GM18520 (cell line): ENCODE data around the gene KCNT1.

ENCODE experiments used
- ATAC-seq: cut with Tn5 transposase; IDR thresholded peaks from one replicate; pipeline ENCODE4 v1.9.1; 2021; ENCODE audit not compliant: unreplicated experiment

The KCNT1 gene

DNA sequence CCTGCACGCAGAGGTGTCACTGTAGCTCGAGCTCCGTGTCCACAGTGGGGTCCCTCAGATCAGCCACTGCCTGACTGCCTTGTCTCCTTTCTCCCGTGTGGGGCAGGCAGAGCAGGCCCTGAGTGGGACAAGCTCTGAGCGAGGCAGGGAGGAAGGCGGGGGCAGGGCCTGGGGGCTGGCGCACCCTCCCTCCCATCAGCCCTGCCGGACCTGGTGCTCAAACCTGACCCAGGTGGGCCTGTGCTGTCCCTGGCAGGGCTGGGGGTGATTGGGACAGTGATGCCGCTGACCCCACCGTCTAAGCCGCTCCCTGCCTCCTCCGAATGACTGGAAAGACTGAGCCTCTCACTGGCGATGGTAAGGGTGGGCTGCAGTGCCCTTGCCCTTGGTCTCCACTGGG lies 60.9 kb downstream of the KCNT1 start:
- no peak for ATAC-seq

DNA sequence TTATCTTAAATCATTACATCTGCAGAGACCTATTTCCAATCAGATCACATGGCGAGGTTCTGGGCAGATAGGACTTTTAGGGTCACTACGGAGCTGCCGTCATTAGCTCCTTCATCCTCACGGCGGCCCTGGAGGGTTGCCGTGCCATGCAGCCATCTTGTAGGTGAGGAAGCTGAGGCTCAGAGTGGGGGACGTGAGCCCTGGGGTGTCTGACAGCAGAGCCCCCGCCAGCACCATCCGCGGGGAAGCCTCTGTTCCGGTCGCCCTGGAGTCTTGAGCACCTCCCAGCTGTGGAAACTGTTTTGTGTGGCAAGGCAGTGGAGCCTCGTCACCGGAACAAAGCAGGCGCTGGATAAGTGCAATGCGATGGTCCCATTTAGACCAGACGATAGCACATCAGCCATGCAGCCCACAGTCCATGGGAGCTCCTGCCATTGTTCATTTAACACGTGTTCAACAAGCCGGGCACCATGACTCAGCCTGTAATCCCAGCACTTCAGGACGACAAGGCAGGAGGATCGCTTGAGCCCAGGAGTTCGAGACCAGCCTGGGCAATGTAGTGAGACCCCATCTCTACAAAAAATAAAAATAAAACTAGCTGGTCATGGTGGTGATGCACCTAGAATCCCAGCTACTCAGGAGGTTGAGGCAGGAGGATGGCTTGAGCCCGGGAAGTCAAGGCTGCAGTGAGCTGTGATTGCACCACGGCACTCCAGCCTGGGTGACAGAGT lies 61.9 kb downstream of the KCNT1 start:
- no peak for ATAC-seq

DNA sequence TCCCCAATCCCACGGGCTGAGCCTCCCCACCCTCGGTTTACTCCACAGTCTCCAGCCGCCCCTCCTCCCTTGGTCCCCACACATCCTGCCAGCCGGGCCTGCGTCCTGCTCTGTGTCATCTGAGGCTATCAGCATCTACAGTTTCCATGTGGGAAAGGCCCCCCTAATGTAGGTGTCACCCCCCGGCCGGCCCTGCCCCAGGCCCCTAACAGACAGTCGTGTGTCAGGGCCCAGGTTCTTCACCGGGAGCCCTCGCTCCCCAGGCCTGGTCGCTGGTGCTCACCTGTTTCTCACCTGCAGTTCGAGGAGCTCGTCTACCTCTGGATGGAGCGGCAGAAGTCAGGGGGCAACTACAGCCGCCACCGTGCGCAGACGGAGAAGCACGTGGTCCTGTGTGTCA lies 62.7 kb downstream of the KCNT1 start:
- no peak for ATAC-seq

DNA sequence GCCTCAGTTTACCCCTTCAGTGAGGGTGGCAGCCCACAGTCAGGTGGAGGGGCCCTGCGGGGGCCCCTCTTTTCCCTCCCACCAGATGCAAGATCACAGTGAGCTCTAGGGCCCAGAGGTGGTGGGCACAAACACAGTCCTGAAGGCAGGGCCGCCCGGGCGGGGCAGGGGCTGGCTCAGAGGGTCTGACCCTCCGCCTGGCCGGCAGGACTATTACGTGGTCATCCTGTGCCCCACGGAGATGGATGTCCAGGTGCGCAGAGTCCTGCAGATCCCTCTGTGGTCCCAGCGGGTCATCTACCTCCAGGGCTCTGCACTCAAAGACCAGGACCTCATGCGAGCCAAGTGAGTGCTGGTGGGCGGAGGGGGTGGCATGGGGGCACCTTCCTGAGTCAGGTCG lies 63.4 kb downstream of the KCNT1 start:
- ATAC-seq: no peak

DNA sequence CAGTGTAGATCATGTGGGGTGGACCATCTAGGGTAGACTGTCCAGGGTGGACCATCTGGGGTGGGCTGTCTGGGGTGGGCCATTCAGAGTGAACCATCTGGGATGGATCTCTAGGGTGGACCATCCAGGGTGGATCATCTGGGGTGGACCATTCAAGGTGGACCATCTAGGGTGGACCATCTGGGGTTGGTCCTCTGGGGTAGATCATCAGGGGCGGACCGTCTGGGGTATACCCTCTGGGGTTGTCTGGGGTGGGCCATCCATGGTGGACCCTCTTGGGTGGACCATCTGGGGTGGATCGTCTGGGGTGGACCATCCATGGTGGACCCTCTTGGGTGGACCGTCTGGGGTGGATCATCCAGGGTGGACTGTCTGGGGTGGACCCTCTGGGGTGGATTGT lies 64.3 kb downstream of the KCNT1 start:
- no peak for ATAC-seq

DNA sequence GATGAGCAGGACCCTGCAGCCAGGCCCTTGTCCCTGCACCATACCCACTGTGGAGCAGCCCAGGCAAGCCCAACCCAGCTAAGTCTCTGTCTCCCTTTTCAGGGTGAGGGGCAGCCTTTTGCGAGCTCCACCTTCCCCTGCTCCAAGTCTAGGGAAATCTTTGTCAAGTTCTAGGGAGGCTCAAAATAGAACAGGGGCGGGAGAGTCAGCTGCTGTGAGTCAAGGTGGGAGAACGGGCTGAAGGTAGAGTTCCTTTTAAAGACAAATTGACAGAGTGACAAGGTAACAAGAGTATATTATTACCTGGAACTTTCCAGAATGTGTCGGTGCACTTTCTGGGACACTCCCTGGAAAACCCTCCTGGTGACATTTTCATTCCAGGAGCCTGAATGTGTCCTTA lies 64.7 kb downstream of the KCNT1 start:
- no peak for ATAC-seq

DNA sequence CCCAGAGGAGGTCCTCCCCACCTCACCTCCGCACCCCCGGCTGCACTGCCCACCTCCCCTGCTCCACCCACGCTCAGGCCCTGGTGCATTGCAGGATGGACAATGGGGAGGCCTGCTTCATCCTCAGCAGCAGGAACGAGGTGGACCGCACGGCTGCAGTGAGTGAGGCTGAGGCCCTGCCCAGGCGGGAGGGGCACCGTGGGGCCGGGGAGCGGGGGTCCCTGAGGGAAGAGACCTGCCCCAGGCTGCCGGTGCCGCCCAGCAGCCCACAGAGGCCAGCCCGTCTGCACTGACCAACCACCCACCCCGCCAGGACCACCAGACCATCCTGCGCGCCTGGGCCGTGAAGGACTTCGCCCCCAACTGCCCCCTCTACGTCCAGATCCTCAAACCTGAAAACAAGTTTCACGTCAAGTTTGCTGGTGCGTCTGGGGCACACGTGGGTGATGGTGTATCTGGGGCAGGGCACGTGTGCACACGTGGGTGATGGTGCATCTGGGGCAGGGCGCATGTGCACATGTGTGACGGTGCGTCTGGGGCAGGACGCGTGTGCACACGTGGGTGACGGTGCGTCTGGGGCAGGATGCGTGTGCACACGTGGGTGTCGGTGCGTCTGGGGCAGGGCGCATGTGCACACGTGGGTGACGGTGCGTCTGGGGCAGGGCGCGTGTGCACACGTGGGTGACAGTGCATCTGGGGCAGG lies 66.7 kb downstream of the KCNT1 start:
- no peak for ATAC-seq

DNA sequence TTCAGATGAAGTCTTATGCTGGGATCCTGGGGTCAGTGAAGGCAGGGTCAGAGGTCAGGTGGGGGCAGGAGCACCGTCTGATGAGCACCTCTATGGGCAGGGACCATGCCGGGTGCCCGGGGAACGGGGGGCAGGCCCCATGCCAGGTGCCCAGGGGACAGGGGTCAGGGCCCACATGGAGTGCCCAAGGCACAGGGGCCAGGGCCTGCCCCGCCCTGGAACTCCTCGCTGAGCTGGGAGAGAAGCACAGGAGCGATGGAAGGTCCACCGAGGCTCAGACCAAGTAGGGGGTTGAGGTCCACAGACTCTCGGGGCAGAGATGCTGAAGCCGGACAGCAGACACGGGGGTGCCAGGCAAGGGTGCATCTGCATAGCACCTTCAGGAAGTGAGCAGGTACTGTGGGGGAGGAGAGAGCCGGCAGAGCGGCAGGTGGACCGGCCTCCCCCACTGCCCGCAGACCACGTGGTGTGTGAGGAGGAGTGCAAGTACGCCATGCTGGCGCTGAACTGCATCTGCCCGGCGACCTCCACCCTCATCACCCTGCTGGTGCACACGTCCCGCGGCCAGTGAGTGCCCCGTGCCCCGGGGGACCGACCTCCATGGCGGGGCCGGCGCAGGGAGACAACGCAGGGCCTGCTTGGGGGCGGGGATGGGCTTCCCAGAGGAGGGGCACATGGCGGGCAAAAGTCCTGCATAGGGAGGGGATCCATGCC lies 67.7 kb downstream of the KCNT1 start:
- no peak for ATAC-seq

DNA sequence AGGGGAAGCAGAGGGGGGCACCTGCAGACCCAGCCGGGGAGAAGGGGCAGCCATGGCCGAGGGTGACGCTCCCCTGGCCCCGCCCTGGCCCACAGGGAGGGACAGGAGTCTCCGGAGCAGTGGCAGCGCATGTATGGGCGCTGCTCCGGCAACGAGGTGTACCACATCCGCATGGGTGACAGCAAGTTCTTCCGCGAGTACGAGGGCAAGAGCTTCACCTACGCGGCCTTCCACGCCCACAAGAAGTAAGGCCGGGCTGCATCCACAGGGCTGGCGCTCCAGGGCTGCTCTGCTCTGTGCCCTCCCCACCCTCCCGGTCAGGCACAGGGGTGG lies 68.2 kb downstream of the KCNT1 start:
- no peak for ATAC-seq

DNA sequence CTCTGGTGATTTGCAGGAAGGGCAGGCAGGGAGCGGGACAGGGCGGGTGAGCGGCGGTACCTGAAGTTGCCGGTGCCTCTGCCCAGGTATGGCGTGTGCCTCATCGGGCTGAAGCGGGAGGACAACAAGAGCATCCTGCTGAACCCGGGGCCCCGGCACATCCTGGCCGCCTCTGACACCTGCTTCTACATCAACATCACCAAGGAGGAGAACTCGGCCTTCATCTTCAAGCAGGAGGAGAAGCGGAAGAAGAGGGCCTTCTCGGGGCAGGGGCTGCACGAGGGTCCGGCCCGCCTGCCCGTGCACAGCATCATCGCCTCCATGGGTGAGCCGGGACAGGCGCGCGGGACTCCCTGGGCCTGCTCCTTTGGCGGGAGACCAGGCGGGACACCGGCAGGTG lies 68.8 kb downstream of the KCNT1 start:
- ATAC-seq: no peak

DNA sequence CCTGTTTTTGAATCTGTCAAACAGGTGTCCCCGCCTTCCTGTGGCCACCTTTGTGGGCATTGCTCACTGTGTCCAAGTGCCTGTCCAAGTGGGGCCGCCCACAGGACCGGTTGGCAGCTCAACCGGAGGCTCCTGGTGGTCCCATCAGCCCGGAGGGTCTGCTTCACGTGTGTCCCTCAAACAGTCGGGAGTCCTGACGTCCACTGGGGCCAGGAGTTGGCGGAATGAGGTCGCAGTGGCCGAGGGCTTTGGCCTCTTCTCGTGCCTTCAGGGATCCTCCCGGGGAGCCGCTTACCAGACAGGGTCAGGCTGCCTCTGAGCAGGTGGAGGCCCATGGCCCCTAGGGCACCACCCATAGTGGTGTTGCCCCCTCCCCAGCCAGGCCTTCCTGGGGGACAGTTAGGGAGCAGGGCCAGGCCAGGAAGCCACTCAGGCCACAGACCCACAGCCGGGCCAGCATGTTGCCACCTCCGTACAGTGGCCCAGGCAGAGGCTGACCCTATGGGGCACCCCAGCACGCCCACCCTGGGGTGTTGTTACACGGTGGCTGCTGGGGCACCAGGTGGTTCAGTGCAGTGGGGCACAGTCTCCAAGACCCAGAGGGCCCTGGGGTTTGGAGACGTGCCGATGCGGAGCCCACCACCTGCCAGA lies 69.5 kb downstream of the KCNT1 start:
- ATAC-seq: no peak

DNA sequence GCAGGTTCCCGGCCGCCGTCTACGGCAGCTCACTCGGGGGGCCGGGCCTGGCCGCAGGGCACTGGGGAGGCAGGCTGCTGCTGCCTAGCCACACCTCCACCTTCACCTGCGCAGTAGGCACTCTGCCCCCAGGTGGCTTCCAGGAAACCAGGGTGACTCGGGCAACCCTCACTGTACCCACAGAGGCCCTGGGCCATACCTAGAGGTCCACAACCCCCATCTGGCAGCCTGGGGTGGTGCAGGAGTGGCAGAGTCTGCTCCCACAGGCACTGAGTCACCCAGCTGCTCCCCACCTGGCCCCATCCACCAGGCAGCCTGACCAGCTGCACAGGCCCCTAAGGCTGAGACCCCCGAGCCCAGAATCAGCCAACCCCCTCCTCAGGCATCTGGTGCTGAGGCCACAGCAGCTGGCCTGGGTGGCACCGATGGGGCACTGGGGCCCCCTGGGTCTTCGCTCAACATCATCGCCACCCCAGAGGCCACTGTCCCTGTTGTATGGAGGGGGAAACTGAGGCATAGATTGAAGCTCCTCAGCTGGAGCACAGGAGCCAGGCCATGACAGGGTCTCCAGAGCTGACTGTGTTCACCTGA lies 70.2 kb downstream of the KCNT1 start:
- no peak for ATAC-seq

DNA sequence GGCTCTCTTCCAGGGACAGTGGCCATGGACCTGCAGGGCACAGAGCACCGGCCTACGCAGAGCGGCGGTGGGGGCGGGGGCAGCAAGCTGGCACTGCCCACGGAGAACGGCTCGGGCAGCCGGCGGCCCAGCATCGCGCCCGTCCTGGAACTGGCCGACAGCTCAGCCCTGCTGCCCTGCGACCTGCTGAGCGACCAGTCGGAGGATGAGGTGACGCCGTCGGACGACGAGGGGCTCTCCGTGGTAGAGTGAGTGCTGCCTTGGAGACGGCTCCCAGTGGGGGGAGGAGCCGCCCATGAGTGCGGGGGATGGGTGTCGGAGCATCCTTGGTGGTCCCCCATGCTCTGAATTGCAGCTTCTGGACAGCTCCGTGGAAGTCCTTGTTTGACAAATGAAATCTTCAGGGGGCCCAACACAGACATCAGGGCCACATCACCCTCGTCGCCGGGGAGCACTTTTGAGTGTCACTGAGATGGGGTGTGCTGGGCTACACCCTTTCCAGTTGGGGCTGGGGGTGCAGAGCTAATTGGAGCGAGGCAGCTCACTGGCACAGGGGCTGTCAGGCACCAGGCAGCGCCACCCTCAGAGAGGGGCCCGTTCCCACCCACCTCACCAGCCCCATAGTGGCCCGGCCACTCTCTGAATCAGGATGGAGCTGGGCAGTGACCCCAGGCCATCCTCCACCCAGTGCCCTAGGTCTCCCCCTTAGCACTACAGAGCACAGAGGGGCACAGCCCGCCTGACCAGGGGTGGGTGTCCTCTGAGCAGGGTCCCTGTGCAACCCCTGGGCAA lies 70.9 kb downstream of the KCNT1 start:
- ATAC-seq: no peak

DNA sequence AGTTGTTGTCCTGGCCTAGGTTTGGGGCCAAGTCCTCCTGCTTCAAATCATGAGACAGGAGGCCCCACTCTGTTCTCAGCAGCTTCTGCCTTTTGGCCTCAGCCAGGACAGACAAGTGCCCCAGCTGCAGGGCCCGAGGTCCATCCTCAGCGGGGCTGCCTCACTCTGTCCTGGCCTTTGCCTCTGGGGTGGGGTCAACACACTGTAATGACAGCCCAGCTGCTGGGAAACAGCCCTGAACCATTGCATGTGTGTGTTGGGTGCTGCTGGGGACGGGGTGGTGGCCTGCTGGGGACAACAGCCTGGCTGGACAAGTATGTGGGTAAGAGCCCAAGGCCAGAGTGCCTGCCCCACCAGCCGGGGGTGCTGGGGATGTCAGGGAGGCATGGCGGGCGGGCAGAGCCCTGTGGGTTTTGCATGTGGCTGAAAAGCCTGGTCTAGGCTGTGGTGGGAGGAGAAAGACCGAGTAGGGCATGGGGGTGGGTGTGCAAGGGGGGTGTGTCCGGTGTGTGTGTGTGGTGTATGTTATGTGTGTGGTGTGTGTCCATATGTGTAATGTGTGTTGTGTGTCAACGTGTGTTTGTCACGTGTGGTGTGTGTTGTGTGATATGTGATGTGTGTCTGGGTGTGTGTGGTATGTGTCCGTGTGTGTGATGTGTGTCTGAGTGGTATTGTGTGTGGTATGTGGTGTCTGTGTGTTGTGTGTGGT lies 71.7 kb downstream of the KCNT1 start:
- ATAC-seq: no peak

DNA sequence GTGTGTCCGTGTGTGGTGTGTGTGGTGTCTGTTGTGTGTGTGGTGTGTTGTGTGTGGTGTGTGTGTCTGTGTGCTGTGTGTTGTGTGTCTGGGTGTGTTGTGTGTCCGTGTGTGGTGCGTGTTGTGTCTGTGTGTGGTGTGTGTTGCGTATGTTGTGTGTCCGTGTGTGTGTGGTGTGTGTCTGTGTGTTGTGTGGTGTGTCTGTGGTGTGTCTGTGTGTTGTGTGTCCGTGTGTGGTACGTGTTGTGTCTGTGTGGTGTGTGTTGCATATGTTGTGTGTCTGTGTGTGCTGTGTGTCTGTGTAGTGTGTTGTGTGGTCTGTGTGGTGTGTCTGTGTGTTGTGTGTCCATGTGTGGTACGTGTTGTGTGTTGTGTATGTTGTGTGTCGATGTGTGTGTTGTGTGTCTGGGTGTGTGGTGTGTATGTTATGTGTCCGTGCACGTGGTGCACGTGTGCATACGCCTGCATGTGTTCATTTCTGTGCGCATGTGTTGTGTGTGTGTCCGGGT lies 72.3 kb downstream of the KCNT1 start:
- ATAC-seq: no peak

DNA sequence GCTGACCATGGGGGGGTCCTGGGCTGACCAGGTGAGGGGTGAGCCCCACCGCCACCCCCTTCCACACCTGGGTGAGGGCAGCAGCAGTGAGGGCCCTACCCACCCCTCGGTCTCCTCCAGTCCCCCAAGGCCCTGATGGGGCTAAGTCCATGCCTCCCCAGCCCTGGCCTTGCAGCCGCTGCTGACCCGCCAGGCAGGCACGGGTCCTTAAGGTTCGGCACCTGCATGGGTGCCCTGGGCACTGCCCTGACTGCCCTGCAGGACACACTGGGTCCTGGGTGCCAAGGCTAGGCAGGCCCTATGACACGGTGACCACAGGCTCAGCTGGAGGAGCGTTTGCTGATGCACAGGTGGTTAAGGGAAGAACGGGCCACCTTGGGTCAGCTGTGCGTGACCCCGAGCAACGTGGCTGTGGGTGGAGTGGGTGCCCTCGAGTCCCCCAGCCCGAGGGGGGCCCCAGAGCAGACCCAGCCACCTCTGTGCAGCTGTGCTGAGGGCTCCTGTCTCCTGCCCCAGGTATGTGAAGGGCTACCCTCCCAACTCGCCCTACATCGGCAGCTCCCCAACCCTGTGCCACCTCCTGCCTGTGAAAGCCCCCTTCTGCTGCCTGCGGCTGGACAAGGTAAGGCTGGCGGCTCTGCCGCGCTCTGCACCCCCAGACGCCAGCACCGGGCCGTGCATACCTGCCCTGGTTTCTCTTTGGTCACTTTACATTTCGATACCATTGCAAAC lies 73.0 kb downstream of the KCNT1 start:
- no peak for ATAC-seq

DNA sequence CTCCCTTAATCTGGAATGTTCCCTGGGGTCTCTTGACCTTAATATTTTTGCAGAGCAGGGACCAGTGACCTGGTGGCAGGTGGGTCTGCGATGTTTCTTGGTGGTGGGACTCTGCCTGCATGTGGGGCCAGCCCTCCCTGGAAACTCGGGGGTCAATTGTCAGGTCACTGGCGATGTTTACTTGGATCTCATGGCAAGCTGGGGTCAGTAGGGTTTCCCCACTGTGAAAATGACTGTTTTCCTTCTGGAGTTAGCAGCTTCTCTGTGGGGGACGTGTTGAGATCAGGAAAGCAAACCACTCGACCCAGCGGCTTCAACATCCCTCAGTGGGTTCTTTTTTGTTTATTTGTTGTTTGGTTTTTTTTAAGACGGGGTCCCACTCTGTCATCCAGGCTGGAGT lies 73.9 kb downstream of the KCNT1 start:
- ATAC-seq: no peak

DNA sequence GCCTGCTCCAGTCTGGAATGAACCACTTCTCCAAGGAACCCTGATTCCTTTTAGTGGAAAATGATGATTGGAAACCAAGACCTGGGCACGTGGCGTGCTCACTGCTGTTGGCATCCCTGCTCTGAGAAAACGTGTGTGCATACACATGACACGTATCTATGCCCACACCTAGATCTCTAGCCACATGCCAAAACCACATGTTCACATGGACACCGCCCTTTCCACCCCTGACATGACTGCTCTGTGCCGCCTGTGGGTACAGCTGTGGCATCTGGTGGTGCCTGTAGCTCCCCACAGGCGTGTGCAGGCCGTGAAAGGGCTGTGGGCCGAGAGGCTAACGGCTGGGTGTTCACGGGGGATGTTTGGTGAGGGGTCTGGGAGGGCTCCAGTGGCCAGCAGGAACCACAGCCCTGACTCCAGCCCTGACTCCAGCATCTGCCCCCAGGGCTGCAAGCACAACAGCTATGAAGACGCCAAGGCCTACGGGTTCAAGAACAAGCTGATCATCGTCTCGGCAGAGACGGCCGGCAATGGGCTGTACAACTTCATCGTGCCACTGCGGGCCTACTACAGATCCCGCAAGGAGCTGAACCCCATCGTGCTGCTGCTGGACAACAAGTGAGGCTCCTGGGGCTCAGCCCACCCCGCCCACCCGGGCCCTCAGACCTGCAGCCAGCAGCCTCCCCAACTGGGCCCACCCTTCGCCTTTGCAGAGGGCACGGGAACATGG lies 75.1 kb downstream of the KCNT1 start:
- no peak for ATAC-seq
